HepG2 (cell line): ENCODE results near the gene ABCB11. TPM values are rescaled to one million over a fixed set of nuclear protein-coding genes. Genes with fewer than 3 reads are reported as not detected.

ENCODE experiments used
- DPF2 ChIP-seq: sonication (generic); formaldehyde crosslinking; IDR thresholded peaks from 2 replicates; pipeline ENCODE4 v1.4.0; 2020; ENCODE audit warnings: mild to moderate bottlenecking, low read depth, missing genetic modification reagents, borderline replicate concordance
- FOXM1 ChIP-seq: sonication (generic); formaldehyde crosslinking; IDR thresholded peaks from 2 replicates; pipeline ENCODE4 v1.5.0; 2020; ENCODE audit warnings: missing genetic modification reagents
- GZF1 ChIP-seq: sonication (generic); formaldehyde crosslinking; IDR thresholded peaks from 2 replicates; pipeline ENCODE4 v1.5.1; 2020; ENCODE audit warnings: mild to moderate bottlenecking, missing genetic modification reagents
- HNRNPK ChIP-seq: fragments of 200-400 bp; formaldehyde crosslinking; IDR thresholded peaks from 2 replicates; pipeline ENCODE4 v1.6.1; 2018; ENCODE audit warnings: low read length, low read depth, moderate library complexity, mild to moderate bottlenecking; ENCODE audit not compliant: poor library complexity, severe bottlenecking
- HOMEZ ChIP-seq: IDR thresholded peaks from 2 replicates; pipeline ENCODE4 v1.6.1; 2016; ENCODE audit warnings: low read depth
- IRX3 ChIP-seq: sonication (generic); formaldehyde crosslinking; IDR thresholded peaks from 2 replicates; pipeline ENCODE4 v1.8.1; 2023; ENCODE audit warnings: mild to moderate bottlenecking, low read depth, missing genetic modification reagents, borderline replicate concordance
- KDM4B ChIP-seq: sonication (generic); formaldehyde crosslinking; IDR thresholded peaks from 2 replicates; pipeline ENCODE4 v1.4.0; 2020; ENCODE audit warnings: missing genetic modification reagents
- MAFK ChIP-seq, 2 experiments: IDR thresholded peaks in 1 of 2; conservative IDR thresholded peaks in 1 of 2; 2 replicates each; pipeline ENCODE4 v1.6.1; 2011; ENCODE audit warnings: improper control_type of control experiment in 2 of 2, low read length in 2 of 2
- MEF2D ChIP-seq: sonication (generic); formaldehyde crosslinking; IDR thresholded peaks from 2 replicates; pipeline ENCODE4 v1.5.1; 2020; ENCODE audit warnings: mild to moderate bottlenecking, missing genetic modification reagents
- NCOA1 ChIP-seq: sonication (generic); formaldehyde crosslinking; IDR thresholded peaks from 2 replicates; pipeline ENCODE4 v1.9.0; 2021; ENCODE audit warnings: missing genetic modification reagents
- NFIB ChIP-seq: sonication (generic); formaldehyde crosslinking; IDR thresholded peaks from 2 replicates; pipeline ENCODE4 v1.9.0; 2021; ENCODE audit warnings: missing genetic modification reagents, mild to moderate bottlenecking, borderline replicate concordance
- NFIC ChIP-seq: IDR thresholded peaks from 2 replicates; pipeline ENCODE4 v1.6.1; 2012; ENCODE audit warnings: mild to moderate bottlenecking, low read length, inconsistent platforms
- PAX8 ChIP-seq: sonication (generic); formaldehyde crosslinking; IDR thresholded peaks from 2 replicates; pipeline ENCODE4 v1.8.0; 2022; ENCODE audit warnings: mild to moderate bottlenecking, missing genetic modification reagents, borderline replicate concordance
- RARG ChIP-seq: sonication (generic); formaldehyde crosslinking; IDR thresholded peaks from 2 replicates; pipeline ENCODE4 v1.4.0; 2020; ENCODE audit warnings: low read depth, mild to moderate bottlenecking, missing genetic modification reagents
- REL ChIP-seq: sonication (generic); formaldehyde crosslinking; conservative IDR thresholded peaks from 2 replicates; pipeline ENCODE4 v1.8.0; 2022; ENCODE audit warnings: mild to moderate bottlenecking, missing genetic modification reagents, moderate library complexity
- SNRNP70 ChIP-seq: fragments of 200-400 bp; formaldehyde crosslinking; IDR thresholded peaks from 2 replicates; pipeline ENCODE4 v1.6.1; 2017; ENCODE audit warnings: mild to moderate bottlenecking, low read depth, low read length, moderate library complexity
- SOX5 ChIP-seq: IDR thresholded peaks from 2 replicates; pipeline ENCODE4 v1.6.1; 2016; ENCODE audit warnings: borderline replicate concordance
- THAP7 ChIP-seq: sonication (generic); formaldehyde crosslinking; IDR thresholded peaks from 2 replicates; pipeline ENCODE4 v1.8.1; 2023; ENCODE audit warnings: mild to moderate bottlenecking, missing genetic modification reagents
- U2AF2 ChIP-seq: fragments of 200-400 bp; formaldehyde crosslinking; IDR thresholded peaks from 2 replicates; pipeline ENCODE4 v1.6.1; 2017; ENCODE audit warnings: low read depth, mild to moderate bottlenecking, low read length
- ZMYM4 ChIP-seq: sonication (generic); formaldehyde crosslinking; IDR thresholded peaks from 2 replicates; pipeline ENCODE4 v1.8.1; 2023; ENCODE audit warnings: mild to moderate bottlenecking, missing genetic modification reagents
- ZNF235 ChIP-seq: sonication (generic); formaldehyde crosslinking; IDR thresholded peaks from 2 replicates; pipeline ENCODE4 v1.8.1; 2023; ENCODE audit warnings: mild to moderate bottlenecking, missing genetic modification reagents, borderline replicate concordance
- ZNF274 ChIP-seq: sonication (generic); formaldehyde crosslinking; IDR thresholded peaks from 2 replicates; pipeline ENCODE4 v1.5.1; 2020; ENCODE audit warnings: mild to moderate bottlenecking, missing genetic modification reagents
- ZNF326 ChIP-seq: sonication (generic); formaldehyde crosslinking; IDR thresholded peaks from 2 replicates; pipeline ENCODE4 v1.4.0; 2020; ENCODE audit warnings: missing genetic modification reagents, borderline replicate concordance
- ZNF451 ChIP-seq: sonication (generic); formaldehyde crosslinking; IDR thresholded peaks from 2 replicates; pipeline ENCODE4 v1.5.0; 2020; ENCODE audit warnings: mild to moderate bottlenecking, missing genetic modification reagents
- ZNF607 ChIP-seq: sonication (generic); formaldehyde crosslinking; IDR thresholded peaks from 2 replicates; pipeline ENCODE4 v1.5.1; 2020; ENCODE audit warnings: missing genetic modification reagents, mild to moderate bottlenecking, borderline replicate concordance
- ZNF652 ChIP-seq: IDR thresholded peaks from 2 replicates; pipeline ENCODE4 v1.6.1; 2016; ENCODE audit warnings: low read depth, borderline replicate concordance
- ZNF672 ChIP-seq: sonication (generic); formaldehyde crosslinking; IDR thresholded peaks from 2 replicates; pipeline ENCODE4 v1.8.1; 2022; ENCODE audit warnings: missing genetic modification reagents
- ZNF782 ChIP-seq: sonication (generic); formaldehyde crosslinking; IDR thresholded peaks from 2 replicates; pipeline ENCODE4 v1.4.0; 2020; ENCODE audit warnings: missing genetic modification reagents, mild to moderate bottlenecking, borderline replicate concordance
- polyA plus RNA-seq, 8 experiments: library from polyadenylated mRNA; depleted of rRNA in 3 of 8; stranded (reverse) in 7 of 8; unstranded in 1 of 8; fragments of >200 nt; fragmentation: Illumina TruSeq in 4 of 8; extraction: Trizol in 4 of 8; gene quantifications; 2 replicates each; pipeline versions ENCODE4 v1.2.1 to v1.2.3, GENCODE V29; 2011 to 2016; ENCODE audit warnings: low read depth in 4 of 8, missing spikeins in 1 of 8, mixed read lengths in 1 of 8; ENCODE audit not compliant: insufficient read depth in 1 of 8
- total RNA-seq, 5 experiments: library from RNA; depleted of rRNA; stranded (reverse); fragments of >200 nt; fragmentation: Illumina TruSeq; extraction: Trizol; gene quantifications; 2 replicates each; pipeline ENCODE4 v1.2.3, GENCODE V29; 2016; ENCODE audit warnings: low read depth in 1 of 5
- TF ChIP-seq, protein P1 (sequence below): conservative IDR thresholded peaks from 2 replicates; pipeline ENCODE4 v1.6.1; 2018; ENCODE audit warnings: missing genetic modification reagents

ABCB11 gene
- total and polyA plus RNA-seq, 2 of the 13 experiments (the other 11 are each of a cell fraction or from before 2014, with no cell fraction given) = not detected

- TF ChIP-seq REL (CRISPR knock-in tag) (no peak), NCOA1 (no peak), SNRNP70 (no peak), IRX3 (no peak; the same call in 1 of the 2 replicates), ZNF607 (CRISPR knock-in tag) (no peak), U2AF2 (no peak), SOX5 (no peak), ZNF326 (CRISPR knock-in tag) (no peak), NFIB (CRISPR knock-in tag) (no peak), ZNF451 (CRISPR knock-in tag) (no peak), MAFK (conservative IDR thresholded peaks at IDR 0.05 in 1 of 2, IDR thresholded peaks at IDR 0.05 in 1 of 2; ENCODE audit: low read length in 2 of 2) (no peak), KDM4B (CRISPR knock-in tag) (no peak), ZMYM4 (peak; percentile 90), GZF1 (CRISPR knock-in tag) (no peak), THAP7 (CRISPR knock-in tag) (0 out of 2 replicates have a peak, but pooled peaks have one; percentile 61), NFIC (no peak), FOXM1 (CRISPR knock-in tag) (no peak), DPF2 (CRISPR knock-in tag) (no peak), HOMEZ (CRISPR knock-in tag) (peak; percentile 69; the same call in 1 of the 2 replicates), PAX8 (no peak), ZNF652 (CRISPR knock-in tag) (no peak), HNRNPK (no peak), RARG (no peak; the same call in 1 of the 2 replicates), ZNF672 (no peak), MEF2D (CRISPR knock-in tag) (peak; percentile 55), ZNF782 (CRISPR knock-in tag) (no peak), ZNF274 (CRISPR knock-in tag) (peak; percentile 67; the same call in 1 of the 2 replicates), ZNF235 (0 out of 2 replicates have a peak, but pooled peaks have one; percentile 14)
- TF ChIP-seq, protein P1, sequence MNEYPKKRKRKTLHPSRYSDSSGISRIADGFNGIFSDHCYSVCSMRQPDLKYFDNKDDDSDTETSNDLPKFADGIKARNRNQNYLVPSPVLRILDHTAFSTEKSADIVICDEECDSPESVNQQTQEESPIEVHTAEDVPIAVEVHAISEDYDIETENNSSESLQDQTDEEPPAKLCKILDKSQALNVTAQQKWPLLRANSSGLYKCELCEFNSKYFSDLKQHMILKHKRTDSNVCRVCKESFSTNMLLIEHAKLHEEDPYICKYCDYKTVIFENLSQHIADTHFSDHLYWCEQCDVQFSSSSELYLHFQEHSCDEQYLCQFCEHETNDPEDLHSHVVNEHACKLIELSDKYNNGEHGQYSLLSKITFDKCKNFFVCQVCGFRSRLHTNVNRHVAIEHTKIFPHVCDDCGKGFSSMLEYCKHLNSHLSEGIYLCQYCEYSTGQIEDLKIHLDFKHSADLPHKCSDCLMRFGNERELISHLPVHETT (CRISPR knock-in tag) = no peak
These were observed 140.9 kb downstream of the ABCB11 start, which contains the start of gene SPC25 (continued) for GRCh38 chr2:168890006-168890782.
